K562 (cell line): ENCODE measurements around the gene SEMA4G. TPM values are rescaled to one million over a fixed set of nuclear protein-coding genes. Genes with fewer than 3 reads are reported as not detected.

Experiments
- ATAC-seq: fragments of 200-7000 bp; cut with Tn5 transposase; 3 replicates; pipeline ENCODE4 v1.9.1; 2020; ENCODE audit warnings: moderate library complexity
- BruUV-seq: library from RNA; stranded (reverse); fragments of 400-500 nt; replicated peaks from 2 replicates; lab custom pipeline; 2021; lab: Mats Ljungman, UMichigan
- CTCF ChIA-PET: fragments of 300-600 bp; formaldehyde crosslinking; extraction: SDS; loops from one replicate; lab custom pipeline; 2021; ENCODE audit warnings: low intra/inter-chr PET ratio; lab: Yijun Ruan, JAX
- POLR2A ChIA-PET: fragments of 300-600, 350-650 bp; sonication (Branson Sonifier 250); formaldehyde crosslinking; extraction: SDS; loops from one replicate; lab custom pipeline; 2021; ENCODE audit warnings: antibody characterized with exemption, inconsistent platforms; lab: Yijun Ruan, JAX
- DNase-seq, 4 experiments: peaks; one replicate each; pipeline versions ENCODE4 v3.0.0 to v3.0.0-alpha.2; 2011 to 2018; ENCODE audit warnings: low spot score in 3 of 4, mixed read lengths in 3 of 4; ENCODE audit errors: extremely low read depth in 1 of 4
- FAIRE-seq: peaks from 2 replicates; lab custom pipeline; 2011; peaks lifted over from hg19 to GRCh38; lab: Jason Lieb, UNC
- H2AFZ ChIP-seq: 2 replicates; pipeline ENCODE4 v1.6.0; 2011; ENCODE audit warnings: low read depth, low read length, control low read depth, inconsistent platforms
- H3K27ac ChIP-seq: fragments of 200-600 bp; 3 replicates; pipeline ENCODE4 v1.8.0; 2011; ENCODE audit warnings: low read depth, mild to moderate bottlenecking, control low read depth, inconsistent platforms, low read length, moderate library complexity, mixed read lengths; ENCODE audit errors: extremely low read depth
- H3K27me3 ChIP-seq, 2 experiments: fragments of 300-600 bp in 1 of 2; 2 replicates in 1 of 2; 3 replicates in 1 of 2; pipeline versions ENCODE4 v1.6.0 to v1.8.0; 2011; ENCODE audit warnings: inconsistent platforms in 2 of 2, low read length in 2 of 2, mild to moderate bottlenecking in 1 of 2, mixed read lengths in 1 of 2, moderate library complexity in 1 of 2; ENCODE audit not compliant: control insufficient read depth in 2 of 2, insufficient read depth in 2 of 2
- H3K36me3 ChIP-seq: fragments of 300-600 bp; 3 replicates; pipeline ENCODE4 v1.8.0; 2011; ENCODE audit warnings: mild to moderate bottlenecking, low read length, inconsistent platforms; ENCODE audit not compliant: control insufficient read depth, insufficient read depth
- H3K4me1 ChIP-seq, 2 experiments: fragments of 200-600 bp in 1 of 2; replicated peaks in 1 of 2; 2 replicates in 1 of 2; 3 replicates in 1 of 2; pipeline versions ENCODE4 v1.5.1 to v1.8.0; 2011; ENCODE audit warnings: inconsistent platforms in 2 of 2, low read length in 2 of 2, mild to moderate bottlenecking in 1 of 2, mixed read lengths in 1 of 2, moderate library complexity in 1 of 2; ENCODE audit not compliant: control insufficient read depth in 2 of 2, insufficient read depth in 2 of 2
- H3K4me2 ChIP-seq: 2 replicates; pipeline ENCODE4 v1.6.1; 2011; ENCODE audit warnings: low read length, control low read depth, inconsistent platforms, mixed read lengths; ENCODE audit not compliant: insufficient read depth
- H3K4me3 ChIP-seq: fragments of 200-600 bp; sonication (generic), shearing (Covaris generic); 2 replicates; pipeline ENCODE4 v1.5.1; 2016; ENCODE audit warnings: control low read depth, inconsistent platforms
- H3K79me2 ChIP-seq: fragments of 200-600 bp; 3 replicates; pipeline ENCODE4 v1.8.0; 2011; ENCODE audit warnings: low read length, inconsistent platforms; ENCODE audit not compliant: control insufficient read depth, insufficient read depth
- H3K9ac ChIP-seq, 2 experiments: 2 replicates each; pipeline versions ENCODE4 v1.6.0 to v1.6.1; 2011; ENCODE audit warnings: low read depth in 2 of 2, low read length in 2 of 2, control low read depth in 1 of 2, inconsistent platforms in 1 of 2, mild to moderate bottlenecking in 1 of 2, mixed read lengths in 1 of 2; ENCODE audit not compliant: insufficient read depth in 1 of 2
- H3K9me1 ChIP-seq: one replicate; pipeline ENCODE4 v1.6.0; 2011; ENCODE audit warnings: inconsistent platforms, mild to moderate bottlenecking, low read length, moderate library complexity; ENCODE audit not compliant: control insufficient read depth, insufficient read depth
- H3K9me3 ChIP-seq: replicated peaks from 2 replicates; pipeline ENCODE4 v1.5.1; 2011; ENCODE audit warnings: low read depth, low read length, inconsistent platforms; ENCODE audit not compliant: control insufficient read depth, insufficient read depth
- H4K20me1 ChIP-seq: replicated peaks from 2 replicates; pipeline ENCODE4 v1.6.1; 2011; ENCODE audit warnings: low read length, inconsistent platforms, mixed read lengths; ENCODE audit not compliant: control insufficient read depth, insufficient read depth
- E2F6 ChIP-seq, 2 experiments: IDR thresholded peaks; 2 replicates each; pipeline ENCODE4 v1.6.1; 2011; ENCODE audit warnings: borderline replicate concordance in 1 of 2, control low read depth in 1 of 2, low read depth in 1 of 2, low read length in 1 of 2, mild to moderate bottlenecking in 1 of 2, mixed read lengths in 1 of 2, moderate library complexity in 1 of 2; ENCODE audit not compliant: insufficient read depth in 1 of 2, insufficient read length in 1 of 2, poor library complexity in 1 of 2, severe bottlenecking in 1 of 2; ENCODE audit errors: extremely low read depth in 1 of 2
- ERF ChIP-seq: fragments of 450-650 bp; formaldehyde crosslinking; IDR thresholded peaks from 2 replicates; pipeline ENCODE4 v1.4.0; 2020; ENCODE audit warnings: mild to moderate bottlenecking, mixed read lengths
- HDAC8 ChIP-seq: fragments of 450-650 bp; IDR thresholded peaks from 2 replicates; pipeline ENCODE4 v1.6.1; 2016; ENCODE audit warnings: mild to moderate bottlenecking, missing genetic modification characterization, moderate library complexity, missing compliant biosample characterization
- MLX ChIP-seq, 2 experiments: fragments of 450-650 bp in 1 of 2; sonication (generic) in 1 of 2; formaldehyde crosslinking; conservative IDR thresholded peaks; 2 replicates each; pipeline versions ENCODE4 v1.4.0 to v1.8.1; 2020 to 2022; ENCODE audit warnings: mild to moderate bottlenecking in 1 of 2, missing genetic modification reagents in 1 of 2
- SP1 ChIP-seq: sonication (generic); formaldehyde crosslinking; IDR thresholded peaks from 2 replicates; pipeline ENCODE4 v1.8.1; 2022; ENCODE audit warnings: mild to moderate bottlenecking, missing genetic modification reagents
- WGBS: fragments of 100-300 bp; shearing (Covaris generic); methylation state at CpG from one replicate; pipeline ENCODE4 v1.1.6; 2016; ENCODE audit warnings: low coverage, mixed read lengths; ENCODE audit not compliant: insufficient coverage; ENCODE audit errors: missing lambda C conversion rate; 5-methylcytosine and 5-hydroxymethylcytosine counted together
- in situ Hi-C: fragments of 300-500 bp; cut with MboI; formaldehyde crosslinking; loops from 4 replicates; pipeline ENCODE4 v1.15.0; 2018; ENCODE audit warnings: inconsistent platforms, mixed read lengths
- intact Hi-C: fragments of 100-400 bp; cut with micrococcal nuclease; formaldehyde crosslinking; loops from 2 replicates; pipeline ENCODE4 v1.14.2; 2022
- polyA plus RNA-seq, 8 experiments: library from polyadenylated mRNA; depleted of rRNA in 4 of 8; stranded (reverse) in 5 of 8; unstranded in 3 of 8; fragments of >200 nt; fragmentation: Nextera tagmentation in 2 of 8; fragmentation: Illumina TruSeq in 1 of 8; extraction: Ambion mirVana in 2 of 8; extraction: Trizol in 1 of 8; gene quantifications; 2 replicates each; pipeline versions ENCODE4 v1.2.1 to v1.2.3, GENCODE V29; 2011 to 2014; ENCODE audit warnings: inconsistent platforms in 1 of 8, missing spikeins in 1 of 8
- total RNA-seq, 7 experiments: library from RNA; depleted of rRNA in 6 of 7; stranded (reverse); fragments of >200 nt in 6 of 7; fragmentation: Illumina TruSeq in 2 of 7; extraction: Trizol in 2 of 7; gene quantifications; 2 replicates each; pipeline versions ENCODE4 v1.2.1 to v1.2.3, GENCODE V29; 2011 to 2021; ENCODE audit warnings: low replicate concordance in 1 of 7
- TF ChIP-seq, protein P1 (sequence below): sonication (generic); formaldehyde crosslinking; IDR thresholded peaks from 2 replicates; pipeline ENCODE4 v1.4.0; 2020; ENCODE audit warnings: mild to moderate bottlenecking, missing genetic modification reagents
- TF ChIP-seq, protein P2 (sequence below): conservative IDR thresholded peaks from 2 replicates; pipeline ENCODE4 v1.6.1; 2011; ENCODE audit warnings: low read depth, mild to moderate bottlenecking, low read length; ENCODE audit not compliant: control insufficient read depth
- TF ChIP-seq, protein P3 (sequence below): fragments of 250-450 bp; sonication (Bioruptor Pico); IDR thresholded peaks from 2 replicates; pipeline ENCODE4 v1.4.0; 2020

Gene SEMA4G
- total and polyA plus RNA-seq, 9 of the 15 experiments (the other 6 are each of a cell fraction or from before 2014, with no cell fraction given) = 0.40 to 7.8 (median 1.8) TPM

GRCh38 chr10:100998183-100998990 is 29.1 kb downstream of the SEMA4G start (continued):
- TF ChIP-seq, protein P1, sequence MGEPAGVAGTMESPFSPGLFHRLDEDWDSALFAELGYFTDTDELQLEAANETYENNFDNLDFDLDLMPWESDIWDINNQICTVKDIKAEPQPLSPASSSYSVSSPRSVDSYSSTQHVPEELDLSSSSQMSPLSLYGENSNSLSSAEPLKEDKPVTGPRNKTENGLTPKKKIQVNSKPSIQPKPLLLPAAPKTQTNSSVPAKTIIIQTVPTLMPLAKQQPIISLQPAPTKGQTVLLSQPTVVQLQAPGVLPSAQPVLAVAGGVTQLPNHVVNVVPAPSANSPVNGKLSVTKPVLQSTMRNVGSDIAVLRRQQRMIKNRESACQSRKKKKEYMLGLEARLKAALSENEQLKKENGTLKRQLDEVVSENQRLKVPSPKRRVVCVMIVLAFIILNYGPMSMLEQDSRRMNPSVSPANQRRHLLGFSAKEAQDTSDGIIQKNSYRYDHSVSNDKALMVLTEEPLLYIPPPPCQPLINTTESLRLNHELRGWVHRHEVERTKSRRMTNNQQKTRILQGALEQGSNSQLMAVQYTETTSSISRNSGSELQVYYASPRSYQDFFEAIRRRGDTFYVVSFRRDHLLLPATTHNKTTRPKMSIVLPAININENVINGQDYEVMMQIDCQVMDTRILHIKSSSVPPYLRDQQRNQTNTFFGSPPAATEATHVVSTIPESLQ = no peak
- TF ChIP-seq, all 486 proteins: peak for 28

- 2% methylated on average over 28 of the region's 83 CpGs for WGBS
- Histone ChIP-seq H3K27me3 (no peaks in the 10 kb centered on the region), H3K9me3 (no peaks in the 10 kb centered on the region), H3K9me1 (no peaks in the 10 kb centered on the region), H3K79me2 (peaks cover 64% of the 10 kb centered on the region), H3K27ac (peak overlapping the region; percentile 93), H3K4me3 (peak overlapping the region; percentile 76), H3K36me3 (peaks cover 36% of the 10 kb centered on the region; the same call in 2 of the 3 replicates), H4K20me1 (no peaks in the 10 kb centered on the region), H2AFZ (peak overlapping the region; percentile 86), H3K4me1 (peaks cover 26 to 81% of the 10 kb centered on the region in 2 experiments; a peak in 4 of 5 replicates), H3K9ac (peak overlapping the region; percentile 85 to 90), H3K4me2 (peak overlapping the region; percentile 100)
- DNase-seq (peak; percentile 55 to 82 (median 71)), FAIRE-seq (no peak), ATAC-seq (peak; percentile 72)
- in situ Hi-C loops = loop anchor here (25.0 kb wide), 1 partner anchor 1038 kb away; no protein-coding TSS in a partner anchor
- intact Hi-C loops = loop anchor here (1.0 kb wide), 1 partner anchor 12 kb away; no protein-coding TSS in a partner anchor
- ChIA-PET POLR2A (interaction anchor here (0.6 to 1.0 kb wide), 3 partner anchors 12 to 59 kb away, joined by 3 to 5 read pairs (median 3); no protein-coding TSS in a partner anchor), CTCF (interaction anchor here (0.5 to 9.3 kb wide), 4 partner anchors 14 to 316 kb away, joined by 3 to 150 read pairs (median 3); no protein-coding TSS in a partner anchor)
- BruUV-seq = no TSS peak
- TF ChIP-seq SP1 (CRISPR knock-in tag) (peak; percentile 29; the same call in 1 of the 2 replicates), HDAC8 (tag) (no peak), E2F6 (IDR thresholded peaks at IDR 0.05; ENCODE audit: borderline replicate concordance in 1 of 2, extremely low read depth in 1 of 2, insufficient read depth in 1 of 2, insufficient read length in 1 of 2, low read depth in 1 of 2, low read length in 1 of 2, poor library complexity in 1 of 2, severe bottlenecking in 1 of 2) (peak; percentile 65 to 88), ERF (CRISPR knock-in tag) (peak; percentile 58; the same call in 1 of the 2 replicates), MLX (CRISPR knock-in tag; conservative IDR thresholded peaks at IDR 0.05) (0 out of 4 replicates have a peak, but pooled peaks of 1 of the 2 experiments have one; percentile 71)
- TF ChIP-seq, protein P2, sequence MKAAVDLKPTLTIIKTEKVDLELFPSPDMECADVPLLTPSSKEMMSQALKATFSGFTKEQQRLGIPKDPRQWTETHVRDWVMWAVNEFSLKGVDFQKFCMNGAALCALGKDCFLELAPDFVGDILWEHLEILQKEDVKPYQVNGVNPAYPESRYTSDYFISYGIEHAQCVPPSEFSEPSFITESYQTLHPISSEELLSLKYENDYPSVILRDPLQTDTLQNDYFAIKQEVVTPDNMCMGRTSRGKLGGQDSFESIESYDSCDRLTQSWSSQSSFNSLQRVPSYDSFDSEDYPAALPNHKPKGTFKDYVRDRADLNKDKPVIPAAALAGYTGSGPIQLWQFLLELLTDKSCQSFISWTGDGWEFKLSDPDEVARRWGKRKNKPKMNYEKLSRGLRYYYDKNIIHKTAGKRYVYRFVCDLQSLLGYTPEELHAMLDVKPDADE = peak; percentile 53; the same call in 1 of the 2 replicates
- TF ChIP-seq, protein P3, sequence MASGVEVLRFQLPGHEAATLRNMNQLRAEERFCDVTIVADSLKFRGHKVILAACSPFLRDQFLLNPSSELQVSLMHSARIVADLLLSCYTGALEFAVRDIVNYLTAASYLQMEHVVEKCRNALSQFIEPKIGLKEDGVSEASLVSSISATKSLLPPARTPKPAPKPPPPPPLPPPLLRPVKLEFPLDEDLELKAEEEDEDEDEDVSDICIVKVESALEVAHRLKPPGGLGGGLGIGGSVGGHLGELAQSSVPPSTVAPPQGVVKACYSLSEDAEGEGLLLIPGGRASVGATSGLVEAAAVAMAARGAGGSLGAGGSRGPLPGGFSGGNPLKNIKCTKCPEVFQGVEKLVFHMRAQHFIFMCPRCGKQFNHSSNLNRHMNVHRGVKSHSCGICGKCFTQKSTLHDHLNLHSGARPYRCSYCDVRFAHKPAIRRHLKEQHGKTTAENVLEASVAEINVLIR (CRISPR knock-in tag) = peak; percentile 47; the same call in 1 of the 2 replicates
Observed at GRCh38 chr10:100998991-100999741, 29.9 kb downstream of the SEMA4G start.
